Omental fat pad (tissue), 4 donors: ENCODE measurements around the gene AP5Z1. TPM values are rescaled to one million over a fixed set of nuclear protein-coding genes. Genes with fewer than 3 reads are reported as not detected.

ENCODE experiments used
- ATAC-seq: fragments of 150-250 bp; one replicate; pipeline ENCODE4 v1.9.1; 2016; ENCODE audit warnings: mild to moderate bottlenecking, moderate library complexity; ENCODE audit not compliant: low FRiP score
- DNase-seq: peaks from one replicate; pipeline ENCODE4 v3.0.0-alpha.2; 2019; ENCODE audit warnings: low spot score
- CTCF ChIP-seq, 3 donors: fragments of 450-650 bp; IDR thresholded peaks; one replicate each; pipeline ENCODE4 v1.5.1; 2016 to 2017; ENCODE audit warnings: antibody characterized with exemption in 3 of 3, mild to moderate bottlenecking in 3 of 3, moderate library complexity in 2 of 3
- total RNA-seq, 4 donors: library from RNA; depleted of rRNA; stranded (reverse); fragments of >200 nt; gene quantifications; one replicate each; pipeline ENCODE4 v1.1.0, GENCODE V29; 2016

The AP5Z1 gene
- total RNA-seq, 4 donors from 2014 or later = 14.8 to 36.9 (median 28.1) TPM

GRCh38 chr7:4772306-4772705, 3.1 kb upstream of the AP5Z1 start:
- no peak for ATAC-seq

GRCh38 chr7:4774007-4774406, 1.4 kb upstream of the AP5Z1 start:
- DNase-seq (no peak), ATAC-seq (no peak)
- TF ChIP-seq CTCF (IDR thresholded peaks at IDR 0.05) = no peak

More at GRCh38 chr7:4772306-4772705, 3.1 kb upstream of the AP5Z1 start:
- TF ChIP-seq CTCF (IDR thresholded peaks at IDR 0.05) = no peak
- no peak for DNase-seq

GRCh38 chr7:4774658-4775249, 669 bp upstream of the AP5Z1 start:
- no peak for TF ChIP-seq CTCF (IDR thresholded peaks at IDR 0.05)
- DNase-seq = no peak
- peak; percentile 44 for ATAC-seq

GRCh38 chr7:4775848-4776623, 613 bp downstream of the AP5Z1 start:
- no peak for TF ChIP-seq CTCF (IDR thresholded peaks at IDR 0.05)
- DNase-seq (no peak), ATAC-seq (peak; percentile 60)

- ATAC-seq (no peak), DNase-seq (no peak)
- no peak for TF ChIP-seq CTCF (IDR thresholded peaks at IDR 0.05)
Observed at GRCh38 chr7:4779118-4779517, 3.7 kb downstream of the AP5Z1 start.

- TF ChIP-seq CTCF (IDR thresholded peaks at IDR 0.05) = no peak
- DNase-seq = no peak
- no peak for ATAC-seq
Observed at GRCh38 chr7:4781366-4782069, 6.1 kb downstream of the AP5Z1 start.
